NCI-H345 treated with DMSO at 0.1 percent for 48 hours (cell line): ENCODE results near the gene MRPS34.

ENCODE experiments used
- DNase-seq: peaks from one replicate; lab custom pipeline; 2025; ENCODE audit not compliant: unreplicated experiment; lab: John Stamatoyannopoulos, UW

Gene MRPS34

DNA sequence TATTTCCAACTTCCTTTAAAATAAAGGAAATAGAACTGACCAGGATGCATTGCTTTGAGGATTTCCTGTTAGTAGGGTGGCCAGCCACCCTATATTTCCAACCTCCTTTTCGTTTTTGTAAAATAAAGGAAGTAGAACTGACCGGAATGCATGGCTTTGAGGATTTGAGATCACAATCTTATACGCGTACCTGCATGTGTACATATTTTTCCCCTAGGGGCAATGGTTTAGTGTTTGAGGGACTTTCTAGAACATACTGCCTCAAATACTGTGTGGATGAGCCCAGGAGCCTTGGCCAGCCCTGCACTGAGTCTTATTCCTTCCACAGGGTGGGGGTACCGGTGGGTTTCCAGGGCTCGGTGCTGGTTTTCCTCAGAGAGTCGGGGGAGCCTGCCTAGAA is 41.3 kb downstream of the MRPS34 start:
- no peak for DNase-seq

DNA sequence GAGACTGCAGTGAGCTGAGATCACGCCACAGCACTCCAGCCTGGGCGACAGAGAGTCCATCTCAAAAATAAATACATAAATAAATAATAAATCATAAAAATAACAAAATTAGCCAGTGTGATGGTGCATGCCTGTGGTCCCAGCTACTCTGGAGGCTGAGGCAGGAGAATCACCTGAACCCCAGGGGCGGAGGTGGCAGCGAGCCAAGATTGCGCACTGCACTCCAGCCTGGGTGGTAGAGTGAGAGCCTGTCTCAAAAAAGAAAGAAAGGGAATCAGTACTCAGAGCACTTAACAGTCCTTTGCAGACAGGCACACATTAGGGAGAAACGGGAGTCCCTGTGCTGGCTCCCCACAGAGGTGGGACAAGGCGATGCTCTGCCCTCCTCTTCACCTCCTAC is 41.9 kb downstream of the MRPS34 start:
- DNase-seq, result no peak

DNA sequence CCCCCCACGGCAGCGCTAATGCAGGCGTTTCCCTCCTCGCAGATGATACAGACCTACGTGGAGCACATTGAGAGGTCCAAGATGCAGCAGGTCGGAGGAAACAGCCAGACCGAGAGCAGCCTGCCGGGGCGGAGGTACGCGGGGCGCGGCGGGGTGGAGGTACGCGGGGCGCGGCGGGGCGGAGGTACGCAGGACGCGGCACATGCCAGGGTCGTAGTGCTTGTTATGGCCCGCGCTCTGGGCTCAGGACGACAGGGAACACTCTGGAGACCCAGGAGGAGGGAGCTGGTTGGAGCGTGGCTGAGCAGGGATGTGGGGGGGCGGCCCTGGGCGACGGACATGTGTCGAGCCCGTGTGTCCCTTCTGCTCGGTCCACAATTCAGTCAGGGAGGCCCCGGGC is 43.5 kb downstream of the MRPS34 start:
- DNase-seq, result no peak

DNA sequence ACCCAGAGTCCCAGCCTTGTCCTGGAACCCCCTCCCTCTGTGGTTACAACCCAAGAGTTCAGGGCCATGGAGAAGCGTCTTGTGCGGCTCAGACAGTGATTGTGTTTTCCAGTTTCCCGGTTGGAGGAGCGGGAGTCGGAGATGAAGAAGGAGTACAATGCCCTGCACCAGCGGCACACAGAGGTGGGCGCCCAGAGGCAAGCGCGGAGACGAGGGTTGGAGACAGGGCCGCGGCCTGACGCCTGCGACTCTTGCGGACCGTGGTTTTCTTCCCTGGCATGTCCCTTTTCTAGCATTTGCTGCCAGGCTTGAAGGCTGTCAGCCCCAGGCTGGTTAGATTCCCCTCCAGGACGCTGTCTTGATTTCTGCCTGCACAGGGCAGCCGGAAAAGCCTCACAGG is 43.9 kb downstream of the MRPS34 start:
- DNase-seq, result no peak

DNA sequence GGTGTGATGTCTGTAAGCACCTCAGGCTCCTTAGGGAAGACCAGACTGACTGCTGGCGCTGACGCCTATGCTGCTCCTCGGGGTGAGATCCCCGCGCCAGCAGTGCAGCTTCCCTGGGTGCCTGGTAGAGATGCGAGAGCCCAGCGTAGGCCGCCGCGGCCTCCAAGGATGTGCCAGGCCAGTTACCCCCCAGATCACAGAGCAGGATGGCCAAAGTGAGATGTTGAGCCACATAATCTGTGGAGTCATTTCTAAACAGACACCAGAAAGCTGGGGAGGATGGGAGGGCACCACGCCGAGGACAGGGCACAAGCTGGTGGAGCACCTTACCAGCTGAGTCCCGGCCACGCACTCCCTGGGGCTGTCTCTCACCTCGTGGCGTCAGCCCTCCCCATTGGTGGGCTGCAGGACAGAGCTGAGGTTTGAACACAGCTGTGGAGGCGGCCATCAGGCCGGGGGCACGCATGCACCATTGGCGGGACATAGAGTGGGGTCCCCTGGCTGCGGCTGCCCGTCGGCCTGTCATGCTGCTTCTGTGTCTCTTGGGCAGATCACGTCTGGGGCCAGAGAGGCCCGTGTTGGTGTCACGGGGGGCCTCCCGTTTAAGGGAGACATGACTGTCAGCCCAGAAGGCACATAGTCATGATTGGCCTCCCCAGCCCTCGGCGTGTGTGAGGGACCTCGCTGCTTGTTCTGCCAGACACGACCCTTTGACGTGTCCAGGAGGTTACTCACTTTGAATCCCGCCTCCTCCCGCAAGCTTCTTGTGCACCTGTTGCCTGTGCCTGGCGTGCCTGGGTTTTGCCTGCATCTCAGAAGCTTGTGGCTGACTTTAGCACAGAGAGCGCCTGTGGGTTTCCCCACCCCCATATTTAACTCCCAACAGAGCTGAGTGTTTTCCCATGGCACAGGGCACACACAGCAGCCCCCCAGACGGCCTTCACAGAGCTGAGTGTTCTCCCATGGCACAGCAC is 45.0 kb downstream of the MRPS34 start:
- no peak for DNase-seq

DNA sequence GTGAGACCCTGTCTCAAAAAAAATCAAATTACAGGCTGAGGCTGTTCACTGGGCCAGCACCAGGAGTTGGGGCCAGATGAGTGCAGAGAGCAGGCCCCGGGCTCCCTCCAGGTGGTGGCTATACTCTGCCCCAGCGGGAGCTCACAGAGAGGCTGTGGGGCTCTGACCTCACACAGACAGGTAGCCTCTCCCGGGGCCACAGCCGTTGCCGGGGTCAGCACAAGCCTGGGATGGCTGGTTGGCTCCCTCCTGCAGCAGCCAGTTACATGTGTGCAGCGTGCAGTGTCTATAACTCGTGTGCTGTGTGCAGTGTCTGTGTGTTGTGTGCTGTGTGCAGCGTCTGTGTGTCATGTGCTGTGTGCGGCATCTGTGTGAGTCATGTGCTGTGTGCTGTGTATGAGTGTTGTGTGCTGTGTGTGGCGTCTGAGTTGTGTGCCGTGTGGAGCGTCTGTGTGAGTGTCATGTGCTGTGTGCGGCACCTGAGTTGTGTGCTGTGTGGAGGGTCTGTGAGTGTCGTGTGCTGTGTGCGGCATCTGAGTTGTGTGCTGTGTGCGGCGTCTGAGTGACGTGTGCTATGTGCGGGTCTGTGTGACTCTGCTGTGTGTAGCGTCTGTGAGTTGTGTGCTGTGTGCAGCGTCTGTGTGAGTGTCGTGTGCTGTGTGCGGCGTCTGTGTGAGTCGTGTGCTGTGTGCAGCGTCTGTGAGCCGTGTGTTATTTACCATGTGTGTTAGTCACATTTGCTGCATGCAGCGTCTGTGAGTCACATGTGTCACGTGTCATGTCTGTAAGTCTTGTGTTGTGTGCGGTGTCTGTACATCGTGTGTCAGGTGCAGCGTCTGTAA is 46.1 kb downstream of the MRPS34 start:
- no peak for DNase-seq

DNA sequence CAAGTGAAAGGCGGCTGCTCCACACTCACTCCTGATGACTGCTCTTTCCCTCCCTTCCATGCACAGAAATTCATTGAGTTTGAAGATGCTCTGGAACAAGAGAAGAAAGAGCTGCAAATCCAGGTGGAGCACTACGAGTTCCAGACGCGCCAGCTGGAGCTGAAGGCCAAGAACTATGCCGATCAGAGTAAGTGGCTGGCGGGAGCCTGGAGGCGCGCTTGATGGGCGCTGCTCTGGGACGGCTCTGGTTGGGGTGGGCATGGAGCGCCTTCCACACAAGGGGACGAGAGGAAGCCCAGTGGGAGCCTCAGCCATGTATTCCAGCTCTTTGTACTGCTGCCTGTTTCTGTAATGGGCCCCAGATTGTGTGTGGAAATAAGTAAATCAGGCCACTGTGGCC is 48.4 kb downstream of the MRPS34 start:
- no peak for DNase-seq

DNA sequence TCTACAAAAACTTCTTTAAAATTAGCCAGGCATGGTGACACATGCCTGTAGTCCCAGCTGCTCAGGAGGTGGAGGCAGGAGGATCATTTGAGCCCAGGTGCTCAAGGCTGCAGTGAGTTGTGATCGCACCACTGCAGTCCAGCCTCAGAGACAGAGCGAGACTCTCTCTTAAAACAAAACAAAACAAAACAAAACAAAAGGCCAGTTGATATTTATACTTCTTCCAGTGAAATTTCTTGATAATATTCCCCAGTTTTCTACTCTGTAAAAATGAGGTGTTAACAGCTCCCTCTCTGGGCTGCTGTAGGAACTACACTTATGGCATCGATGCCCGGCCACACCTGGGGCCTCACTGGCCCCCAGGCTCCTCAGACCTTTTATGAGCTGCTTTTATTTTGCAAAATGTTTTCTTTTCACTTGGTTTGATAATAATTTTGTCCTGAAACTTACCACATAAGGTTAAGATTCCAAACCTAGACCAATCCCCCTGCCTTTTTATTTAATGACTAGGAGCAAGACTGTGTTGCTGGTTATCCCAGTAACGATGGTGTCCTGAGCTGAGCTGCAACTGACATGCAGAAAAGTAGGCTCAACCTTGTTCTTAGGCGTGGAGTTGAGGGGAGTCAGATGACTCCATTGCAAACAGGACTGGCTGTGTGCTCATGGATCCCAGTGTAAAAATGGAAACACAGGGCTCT is 49.3 kb downstream of the MRPS34 start:
- no peak for DNase-seq
